Measurements from ENCODE around the gene DLEC1. TPM values are rescaled to one million over a fixed set of nuclear protein-coding genes. Genes with fewer than 3 reads are reported as not detected.

Gene DLEC1
- total and polyA plus RNA-seq, 7 donors, result 0.16 to 0.60 (median 0.41) TPM

DNA sequence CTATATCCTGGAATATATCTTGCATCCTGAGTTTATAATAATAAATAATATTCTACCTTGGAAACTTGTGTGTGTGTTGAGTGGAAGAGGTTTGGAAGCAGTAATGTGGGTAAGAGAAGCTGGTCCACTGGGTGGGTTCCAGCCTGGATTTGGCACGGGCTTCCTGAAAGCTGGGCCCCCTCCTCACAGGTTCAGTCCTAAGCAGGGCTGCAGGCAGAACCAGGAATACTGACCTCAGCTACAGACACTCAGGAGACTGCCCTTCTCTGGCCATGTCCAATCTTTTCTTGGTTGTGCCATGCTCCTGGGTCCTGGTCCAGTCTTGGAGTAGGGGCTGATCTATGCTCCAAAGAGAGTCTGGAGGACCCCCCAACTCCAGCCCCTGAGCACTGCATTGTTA is 104.0 kb downstream of the DLEC1 start:
- H3K27me3 ChIP-seq, result no peaks in the 10 kb centered on the region
- TF ChIP-seq, protein P1, sequence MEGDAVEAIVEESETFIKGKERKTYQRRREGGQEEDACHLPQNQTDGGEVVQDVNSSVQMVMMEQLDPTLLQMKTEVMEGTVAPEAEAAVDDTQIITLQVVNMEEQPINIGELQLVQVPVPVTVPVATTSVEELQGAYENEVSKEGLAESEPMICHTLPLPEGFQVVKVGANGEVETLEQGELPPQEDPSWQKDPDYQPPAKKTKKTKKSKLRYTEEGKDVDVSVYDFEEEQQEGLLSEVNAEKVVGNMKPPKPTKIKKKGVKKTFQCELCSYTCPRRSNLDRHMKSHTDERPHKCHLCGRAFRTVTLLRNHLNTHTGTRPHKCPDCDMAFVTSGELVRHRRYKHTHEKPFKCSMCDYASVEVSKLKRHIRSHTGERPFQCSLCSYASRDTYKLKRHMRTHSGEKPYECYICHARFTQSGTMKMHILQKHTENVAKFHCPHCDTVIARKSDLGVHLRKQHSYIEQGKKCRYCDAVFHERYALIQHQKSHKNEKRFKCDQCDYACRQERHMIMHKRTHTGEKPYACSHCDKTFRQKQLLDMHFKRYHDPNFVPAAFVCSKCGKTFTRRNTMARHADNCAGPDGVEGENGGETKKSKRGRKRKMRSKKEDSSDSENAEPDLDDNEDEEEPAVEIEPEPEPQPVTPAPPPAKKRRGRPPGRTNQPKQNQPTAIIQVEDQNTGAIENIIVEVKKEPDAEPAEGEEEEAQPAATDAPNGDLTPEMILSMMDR (IDR thresholded peaks at IDR 0.05), result no peak
- TF ChIP-seq POLR2AphosphoS5 (IDR thresholded peaks at IDR 0.05) (no peak), POLR2A (IDR thresholded peaks at IDR 0.05) (no peak), EP300 (IDR thresholded peaks at IDR 0.05) (no peak)
- no peak for DNase-seq
- 90% methylated on average over 1 of the region's 1 CpG for WGBS, 2 donors
- H3K4me3 ChIP-seq, result no peak overlapping the region
- no peaks in the 10 kb centered on the region for H3K9me3 ChIP-seq
- peaks cover 0 to 18% (median 10%) of the 10 kb centered on the region in 4 donors for H3K36me3 ChIP-seq
- H3K27ac ChIP-seq, result no peak overlapping the region
- H3K4me1 ChIP-seq, result peaks cover 0 to 24% (median 16%) of the 10 kb centered on the region in 4 donors
- intact Hi-C loops (cut with DNase I), result no loop called here

DNA sequence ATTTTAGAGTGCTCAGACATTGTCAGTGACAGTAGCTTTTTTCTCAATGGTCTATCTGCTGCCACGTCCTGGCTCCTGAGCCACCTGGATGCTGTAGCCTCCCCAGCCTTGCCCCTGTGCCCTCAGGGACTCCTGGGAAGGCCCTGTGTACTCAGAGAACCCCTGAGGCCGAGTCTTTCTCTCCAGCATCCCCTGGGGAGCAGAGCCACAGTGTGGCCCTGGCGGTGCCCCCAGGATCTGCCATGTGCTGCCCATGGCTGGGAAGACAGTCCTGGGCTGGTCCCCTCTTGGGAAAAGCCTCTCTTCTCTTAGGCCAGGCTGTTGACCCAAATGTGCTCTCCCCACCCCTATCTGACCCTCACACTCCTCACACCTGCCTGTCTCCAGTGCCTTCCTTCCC is 104.5 kb downstream of the DLEC1 start:
- 54 to 83% methylated on average over 3 of the region's 3 CpGs for WGBS, 2 donors
- TF ChIP-seq POLR2AphosphoS5 (IDR thresholded peaks at IDR 0.05) (no peak), EP300 (IDR thresholded peaks at IDR 0.05) (no peak), POLR2A (IDR thresholded peaks at IDR 0.05) (no peak)
- TF ChIP-seq, protein P1 (IDR thresholded peaks at IDR 0.05), result no peak
- no peak overlapping the region for H3K27ac ChIP-seq
- no peaks in the 10 kb centered on the region for H3K9me3 ChIP-seq
- no peak overlapping the region for H3K4me3 ChIP-seq
- H3K36me3 ChIP-seq, result peaks cover 0 to 18% (median 10%) of the 10 kb centered on the region in 4 donors
- no peaks in the 10 kb centered on the region for H3K27me3 ChIP-seq
- no peak for DNase-seq
- peaks cover 0 to 21% (median 13%) of the 10 kb centered on the region in 4 donors for H3K4me1 ChIP-seq
- intact Hi-C loops (cut with DNase I), result no loop called here

DNA sequence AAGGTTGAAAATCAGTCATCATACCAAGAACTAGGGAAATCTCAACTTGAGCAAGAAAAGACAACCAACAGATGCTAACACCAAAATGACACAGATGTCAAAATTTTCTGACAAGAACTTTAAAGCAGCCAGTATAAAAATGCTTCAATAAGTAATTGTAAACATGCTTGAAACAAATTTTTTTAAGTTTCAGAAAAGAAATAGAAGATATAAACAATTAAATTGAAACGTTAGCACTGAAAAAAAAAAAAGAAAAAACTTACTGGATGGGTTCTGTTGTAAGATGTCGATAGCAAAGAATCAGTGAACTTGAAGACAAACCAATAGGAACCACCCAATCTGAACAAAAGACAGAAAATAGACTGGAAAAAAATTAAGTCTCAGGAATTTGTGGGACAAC is 107.5 kb downstream of the DLEC1 start:
- no peaks in the 10 kb centered on the region for H3K4me1 ChIP-seq
- no peaks in the 10 kb centered on the region for H3K9me3 ChIP-seq
- peaks cover 0 to 12% (median 5%) of the 10 kb centered on the region in 4 donors for H3K36me3 ChIP-seq
- H3K4me3 ChIP-seq, result no peak overlapping the region
- intact Hi-C loops (cut with DNase I), result no loop called here
- no peaks in the 10 kb centered on the region for H3K27me3 ChIP-seq
- 93 to 94% methylated on average over 2 of the region's 2 CpGs for WGBS, 2 donors
- H3K27ac ChIP-seq, result no peak overlapping the region
- TF ChIP-seq POLR2AphosphoS5 (IDR thresholded peaks at IDR 0.05), result no peak
- TF ChIP-seq, protein P1 (IDR thresholded peaks at IDR 0.05), result no peak
- no peak for TF ChIP-seq EP300 (IDR thresholded peaks at IDR 0.05)
- no peak for DNase-seq

DNA sequence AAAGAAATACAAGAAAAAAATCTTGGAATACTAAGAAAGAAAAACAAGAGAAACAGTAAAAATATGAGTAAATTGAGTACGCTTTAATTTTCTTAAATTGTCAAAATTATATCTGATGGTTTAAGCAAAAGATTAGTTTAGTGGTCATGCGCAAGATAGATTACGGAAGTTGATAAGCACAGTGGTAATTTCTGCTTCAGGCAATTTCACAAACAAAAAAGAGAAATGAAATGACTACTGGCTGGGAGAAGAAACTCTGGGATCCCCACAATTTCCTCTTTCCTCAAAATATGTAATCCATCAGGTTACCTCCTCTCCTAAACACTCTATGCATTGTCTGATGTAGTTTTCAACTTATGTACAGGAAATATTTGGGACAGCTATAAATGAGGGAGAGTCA is 108.4 kb downstream of the DLEC1 start:
- TF ChIP-seq POLR2A (IDR thresholded peaks at IDR 0.05) (no peak), POLR2AphosphoS5 (IDR thresholded peaks at IDR 0.05) (no peak), EP300 (IDR thresholded peaks at IDR 0.05) (no peak)
- TF ChIP-seq, protein P1 (IDR thresholded peaks at IDR 0.05), result no peak
- intact Hi-C loops (cut with DNase I), result no loop called here
- no peak for DNase-seq
- no peaks in the 10 kb centered on the region for H3K9me3 ChIP-seq
- peaks cover 0 to 3% (median 0%) of the 10 kb centered on the region in 4 donors for H3K36me3 ChIP-seq
- H3K27me3 ChIP-seq, result no peaks in the 10 kb centered on the region
- no peak overlapping the region for H3K4me3 ChIP-seq
- whole genome bisulfite sequencing, 2 donors, result 83 to 96% methylated on average over 3 of the region's 3 CpGs
- H3K27ac ChIP-seq, result peak overlapping the region in 2 of 4 donors; percentile 24 to 34
- H3K4me1 ChIP-seq, result no peaks in the 10 kb centered on the region

DNA sequence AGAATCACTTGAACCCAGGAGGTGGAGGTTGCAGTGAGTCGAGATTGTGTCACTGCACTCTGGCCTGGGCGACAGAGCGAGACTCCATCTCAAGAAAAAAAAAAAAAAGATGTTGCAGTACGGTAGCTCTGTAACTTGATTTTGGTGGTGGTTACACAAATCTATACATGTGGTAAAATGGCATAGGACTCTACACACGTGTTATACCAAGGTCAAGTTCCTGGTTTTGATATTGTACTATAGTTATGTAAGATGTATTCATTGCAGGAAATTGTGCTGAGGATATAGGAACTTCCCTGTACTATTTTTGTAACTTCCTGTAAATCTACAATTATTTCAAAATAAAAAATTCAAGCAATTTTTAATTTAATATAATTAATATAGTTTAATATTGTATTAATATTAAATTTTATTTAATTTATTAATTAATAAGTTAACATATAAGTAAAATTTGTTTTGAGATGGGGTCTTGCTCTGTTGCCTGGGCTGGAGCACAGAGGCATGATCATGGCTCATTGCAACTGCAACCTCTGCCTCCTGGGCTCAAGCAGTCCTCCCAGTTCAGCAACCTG is 109.4 kb downstream of the DLEC1 start:
- Histone ChIP-seq H3K9me3 (no peaks in the 10 kb centered on the region), H3K36me3 (no peaks in the 10 kb centered on the region), H3K4me3 (no peak overlapping the region), H3K27ac (peak overlapping the region in 2 of 4 donors; percentile 24 to 34), H3K4me1 (no peaks in the 10 kb centered on the region), H3K27me3 (no peaks in the 10 kb centered on the region)
- TF ChIP-seq POLR2AphosphoS5 (IDR thresholded peaks at IDR 0.05), result peak in 1 of 4 donors; percentile 14
- TF ChIP-seq, protein P1 (IDR thresholded peaks at IDR 0.05), result no peak
- 71 to 80% methylated on average over 5 of the region's 5 CpGs for WGBS, 2 donors
- intact Hi-C loops (cut with DNase I), result no loop called here
- DNase-seq, result no peak
